Right kidney (tissue), 1 donor: ENCODE results near the gene HDHD2.

Source experiments
- DNase-seq: peaks from one replicate; pipeline ENCODE4 v3.0.0-alpha.2; 2016

HDHD2 gene

DNA sequence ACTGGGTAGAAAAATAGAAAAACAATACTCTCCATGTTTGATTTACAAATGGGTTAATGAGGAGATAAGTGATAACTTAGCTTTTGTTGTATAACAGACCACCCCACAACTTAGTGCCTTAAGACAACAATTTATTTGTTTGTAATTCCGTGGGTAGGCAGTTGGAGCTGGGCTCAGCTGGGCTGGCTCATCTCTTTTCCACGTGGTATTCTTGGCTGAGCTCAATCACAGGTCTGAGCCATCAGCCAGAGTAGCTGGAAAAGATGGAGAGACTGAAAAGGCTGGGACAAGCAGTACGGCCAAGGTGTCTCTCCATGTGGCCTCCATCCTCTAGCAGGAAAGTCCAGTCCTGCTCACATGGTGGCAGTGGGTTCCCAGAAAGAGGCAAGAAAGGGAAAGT is 82.7 kb downstream of the HDHD2 start:
- no peak for DNase-seq

DNA sequence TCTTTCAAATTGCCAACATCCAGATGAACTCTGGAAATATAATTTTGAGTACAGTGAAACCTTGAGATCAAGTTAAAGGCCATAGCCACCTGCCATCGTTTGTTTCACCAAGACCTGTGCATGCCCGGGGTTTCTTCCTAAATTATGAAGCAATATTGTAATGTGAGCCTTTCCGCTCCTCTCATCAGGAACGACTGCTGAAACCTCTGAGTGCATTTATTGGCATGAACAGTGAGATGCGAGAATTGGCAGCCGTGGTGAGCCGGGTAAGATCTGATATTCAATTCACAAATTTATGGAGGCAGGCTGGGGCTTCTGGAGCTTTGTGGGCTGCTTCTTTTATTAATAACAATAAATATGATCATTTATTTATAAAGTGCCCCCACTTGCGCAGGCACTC is 87.2 kb downstream of the HDHD2 start:
- no peak for DNase-seq

DNA sequence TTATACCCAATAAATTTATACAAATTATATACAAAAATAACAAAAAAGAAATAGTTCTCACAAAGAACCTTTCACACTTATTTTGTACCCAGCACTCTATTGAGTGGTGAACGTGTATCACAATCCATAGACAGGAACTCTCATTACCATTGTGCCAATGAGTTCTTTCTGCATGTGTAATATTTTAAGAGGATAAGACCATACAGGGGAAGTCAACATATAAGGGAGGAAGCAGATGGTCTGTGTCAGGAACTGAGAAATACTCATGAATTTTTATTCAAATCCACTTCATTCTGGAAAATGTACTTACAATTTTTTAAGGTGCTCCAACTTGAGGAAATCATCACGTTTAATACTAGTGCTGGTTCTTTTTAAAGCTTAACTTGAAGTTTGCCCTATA is 87.8 kb downstream of the HDHD2 start:
- no peak for DNase-seq
